HG03135 (cell line): Measurements from ENCODE around the gene PTPN13.

Source experiments
- ATAC-seq: cut with Tn5 transposase; IDR thresholded peaks from one replicate; pipeline ENCODE4 v1.9.1; 2021; ENCODE audit warnings: mild to moderate bottlenecking, moderate library complexity; ENCODE audit not compliant: unreplicated experiment

The PTPN13 gene

GRCh38 chr4:86586626-86587380 is 7.3 kb upstream of the PTPN13 start:
- ATAC-seq = no peak

- no peak for ATAC-seq
Measured at GRCh38 chr4:86587381-86588140, 6.6 kb upstream of the PTPN13 start.

- ATAC-seq = no peak
Measured at GRCh38 chr4:86592553-86593249, 1.4 kb upstream of the PTPN13 start.

GRCh38 chr4:86594559-86595425 is 677 bp downstream of the PTPN13 start:
- peak; percentile 34 for ATAC-seq

- ATAC-seq = no peak
Measured at GRCh38 chr4:86595426-86595805, 1.3 kb downstream of the PTPN13 start.

- ATAC-seq = no peak
Measured at GRCh38 chr4:86596807-86597206, 2.7 kb downstream of the PTPN13 start.

- ATAC-seq = no peak
Measured at GRCh38 chr4:86600007-86600653, 6.0 kb downstream of the PTPN13 start.

GRCh38 chr4:86603311-86603885 is 9.3 kb downstream of the PTPN13 start:
- ATAC-seq = no peak

- ATAC-seq = no peak
Measured at GRCh38 chr4:86606809-86607208, 12.7 kb downstream of the PTPN13 start.

- no peak for ATAC-seq
Measured at GRCh38 chr4:86608757-86609375, 14.8 kb downstream of the PTPN13 start.

GRCh38 chr4:86611757-86612156 is 17.6 kb downstream of the PTPN13 start:
- no peak for ATAC-seq

GRCh38 chr4:86613734-86614133 is 19.6 kb downstream of the PTPN13 start:
- no peak for ATAC-seq

- ATAC-seq = no peak
Measured at GRCh38 chr4:86614865-86615264, 20.8 kb downstream of the PTPN13 start.

GRCh38 chr4:86615501-86615900 is 21.4 kb downstream of the PTPN13 start:
- ATAC-seq = no peak

- no peak for ATAC-seq
Measured at GRCh38 chr4:86619656-86620055, 25.5 kb downstream of the PTPN13 start.

GRCh38 chr4:86621435-86621834 is 27.3 kb downstream of the PTPN13 start:
- ATAC-seq = no peak

GRCh38 chr4:86626066-86626465 is 32.0 kb downstream of the PTPN13 start:
- ATAC-seq = no peak

- ATAC-seq = no peak
Measured at GRCh38 chr4:86627462-86628135, 33.5 kb downstream of the PTPN13 start.

GRCh38 chr4:86630629-86631028 is 36.5 kb downstream of the PTPN13 start:
- ATAC-seq = no peak
